Measurements from ENCODE around the gene F2.
"Not testable (repeated sequence)": the region's sequence is repeated elsewhere in the genome, so short reads cannot be mapped to it uniquely, and the experiment has no call there.

Gene F2

GRCh38 chr11:46705070-46705688, 13.8 kb upstream of the F2 start:
- H3K4me3 ChIP-seq (ENCODE audit: low read depth, low read length) = no peak overlapping the region
- DNase-seq (ENCODE audit: low read depth) = no peak
- TF ChIP-seq, protein P1, sequence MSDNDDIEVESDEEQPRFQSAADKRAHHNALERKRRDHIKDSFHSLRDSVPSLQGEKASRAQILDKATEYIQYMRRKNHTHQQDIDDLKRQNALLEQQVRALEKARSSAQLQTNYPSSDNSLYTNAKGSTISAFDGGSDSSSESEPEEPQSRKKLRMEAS (IDR thresholded peaks at IDR 0.05; ENCODE audit: low read depth, low read length) = no peak
- TF ChIP-seq MYC (IDR thresholded peaks at IDR 0.05; ENCODE audit: low read depth, low read length) = no peak
- no peak for TF ChIP-seq CTCF (IDR thresholded peaks at IDR 0.05; ENCODE audit: low read depth, low read length)
- no peak for TF ChIP-seq POLR2A (IDR thresholded peaks at IDR 0.05; ENCODE audit: extremely low read depth, insufficient read length)

- H3K4me3 ChIP-seq (ENCODE audit: low read depth, low read length) = no peak overlapping the region
- DNase-seq (ENCODE audit: low read depth) = no peak
- no peak for TF ChIP-seq CTCF (IDR thresholded peaks at IDR 0.05; ENCODE audit: low read depth, low read length)
Observed at GRCh38 chr11:46706886-46707285, 12.1 kb upstream of the F2 start.

- not testable (repeated sequence) for DNase-seq (ENCODE audit: low read depth); H3K4me3 ChIP-seq (ENCODE audit: low read depth, low read length)
Observed at GRCh38 chr11:46709351-46709750, 9.7 kb upstream of the F2 start.

- no peak for DNase-seq (ENCODE audit: low read depth)
- TF ChIP-seq CTCF (IDR thresholded peaks at IDR 0.05; ENCODE audit: low read depth, low read length) (no peak), POLR2A (IDR thresholded peaks at IDR 0.05; ENCODE audit: extremely low read depth, insufficient read length) (no peak), MYC (IDR thresholded peaks at IDR 0.05; ENCODE audit: low read depth, low read length) (no peak)
- TF ChIP-seq, protein P1 (IDR thresholded peaks at IDR 0.05; ENCODE audit: low read depth, low read length) = no peak
- no peak overlapping the region for H3K4me3 ChIP-seq (ENCODE audit: low read depth, low read length)
Observed at GRCh38 chr11:46710821-46711269, 8.2 kb upstream of the F2 start.

- DNase-seq (ENCODE audit: low read depth) = no peak
- H3K4me3 ChIP-seq (ENCODE audit: low read depth, low read length) = no peak overlapping the region
- no peak for TF ChIP-seq POLR2A (IDR thresholded peaks at IDR 0.05; ENCODE audit: extremely low read depth, insufficient read length)
- TF ChIP-seq CTCF (IDR thresholded peaks at IDR 0.05; ENCODE audit: low read depth, low read length) = no peak
- TF ChIP-seq MYC (IDR thresholded peaks at IDR 0.05; ENCODE audit: low read depth, low read length) = no peak
- TF ChIP-seq, protein P1 (IDR thresholded peaks at IDR 0.05; ENCODE audit: low read depth, low read length) = no peak
Observed at GRCh38 chr11:46711303-46711702, 7.7 kb upstream of the F2 start.

- no peak for DNase-seq (ENCODE audit: low read depth)
- TF ChIP-seq CTCF (IDR thresholded peaks at IDR 0.05; ENCODE audit: low read depth, low read length) = no peak
- TF ChIP-seq, protein P1 (IDR thresholded peaks at IDR 0.05; ENCODE audit: low read depth, low read length) = no peak
- TF ChIP-seq POLR2A (IDR thresholded peaks at IDR 0.05; ENCODE audit: extremely low read depth, insufficient read length) = no peak
- no peak for TF ChIP-seq MYC (IDR thresholded peaks at IDR 0.05; ENCODE audit: low read depth, low read length)
- no peak overlapping the region for H3K4me3 ChIP-seq (ENCODE audit: low read depth, low read length)
Observed at GRCh38 chr11:46712874-46713576, 6.0 kb upstream of the F2 start.

GRCh38 chr11:46717825-46718154, 1.2 kb upstream of the F2 start:
- H3K4me3 ChIP-seq (ENCODE audit: low read depth, low read length); DNase-seq (ENCODE audit: low read depth): not testable (repeated sequence)
